Coronary artery (tissue), 2 donors: ENCODE data around the gene SLC22A23.
A peak's percentile ranks its signal among the peaks of the same experiment; 100 is the strongest.

Source experiments
- DNase-seq: peaks from one replicate; pipeline ENCODE4 v3.0.0-alpha.2; 2017; ENCODE audit warnings: low spot score
- H3K27ac ChIP-seq, 2 donors: fragments of 200-600 bp; sonication (generic); one replicate each; pipeline ENCODE4 v1.5.1; 2016 to 2019
- H3K4me3 ChIP-seq: fragments of 200-600 bp; sonication (generic); 2 replicates; pipeline ENCODE4 v1.5.1; 2016; ENCODE audit warnings: mild to moderate bottlenecking, moderate library complexity
- TF ChIP-seq, protein P1 (sequence below): fragments of 200-600 bp; sonication (generic); IDR thresholded peaks from one replicate; pipeline ENCODE4 v1.5.1; 2019; ENCODE audit warnings: antibody characterized with exemption

SLC22A23 gene

DNA sequence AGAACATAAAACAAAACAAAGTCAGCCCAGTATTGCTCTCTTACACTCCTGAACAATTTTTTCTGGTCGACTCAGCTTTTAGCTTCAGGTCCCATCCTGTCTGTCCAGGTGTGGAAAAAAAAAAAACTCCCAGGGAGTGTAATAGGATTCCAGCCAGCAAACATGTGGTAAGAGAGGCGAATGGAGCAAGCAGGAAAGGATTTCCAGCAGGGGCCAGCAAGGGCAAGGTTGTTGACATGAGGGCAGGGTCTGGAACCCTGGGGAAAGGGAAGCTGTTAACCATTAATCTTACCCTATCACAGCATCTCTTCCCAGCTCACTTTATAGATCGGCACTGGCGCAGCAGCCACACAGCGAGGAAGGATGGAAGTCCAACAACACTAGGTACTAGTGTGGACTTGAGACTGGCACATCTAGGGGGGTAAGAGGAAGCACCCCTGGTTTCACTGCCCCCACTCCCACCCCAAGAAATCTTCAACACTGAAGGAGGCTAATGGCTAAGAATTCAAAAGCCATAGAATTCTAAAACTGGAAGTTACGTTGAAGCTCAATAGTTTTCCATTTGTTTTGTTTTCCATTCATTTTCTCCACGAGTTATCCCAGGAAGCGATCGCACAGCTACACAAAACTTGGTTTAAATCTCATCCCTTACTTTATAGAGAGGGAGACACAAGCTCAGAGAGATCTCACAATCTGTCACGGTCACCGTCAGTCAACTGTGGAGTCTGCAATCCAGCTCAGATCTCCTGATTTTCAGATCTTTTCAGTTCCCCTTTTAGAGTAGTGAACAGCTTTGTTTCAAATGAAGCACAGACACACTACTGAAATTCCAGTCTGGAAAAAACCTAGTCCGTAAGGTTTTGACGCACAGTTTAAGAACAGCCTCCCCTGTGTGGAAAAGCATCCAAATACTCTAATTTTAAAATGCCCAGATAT, 53.3 kb downstream of the SLC22A23 start:
- H3K27ac ChIP-seq, result no peak overlapping the region
- DNase-seq, result peak; percentile 40
- no peak overlapping the region for H3K4me3 ChIP-seq
- TF ChIP-seq, protein P1, sequence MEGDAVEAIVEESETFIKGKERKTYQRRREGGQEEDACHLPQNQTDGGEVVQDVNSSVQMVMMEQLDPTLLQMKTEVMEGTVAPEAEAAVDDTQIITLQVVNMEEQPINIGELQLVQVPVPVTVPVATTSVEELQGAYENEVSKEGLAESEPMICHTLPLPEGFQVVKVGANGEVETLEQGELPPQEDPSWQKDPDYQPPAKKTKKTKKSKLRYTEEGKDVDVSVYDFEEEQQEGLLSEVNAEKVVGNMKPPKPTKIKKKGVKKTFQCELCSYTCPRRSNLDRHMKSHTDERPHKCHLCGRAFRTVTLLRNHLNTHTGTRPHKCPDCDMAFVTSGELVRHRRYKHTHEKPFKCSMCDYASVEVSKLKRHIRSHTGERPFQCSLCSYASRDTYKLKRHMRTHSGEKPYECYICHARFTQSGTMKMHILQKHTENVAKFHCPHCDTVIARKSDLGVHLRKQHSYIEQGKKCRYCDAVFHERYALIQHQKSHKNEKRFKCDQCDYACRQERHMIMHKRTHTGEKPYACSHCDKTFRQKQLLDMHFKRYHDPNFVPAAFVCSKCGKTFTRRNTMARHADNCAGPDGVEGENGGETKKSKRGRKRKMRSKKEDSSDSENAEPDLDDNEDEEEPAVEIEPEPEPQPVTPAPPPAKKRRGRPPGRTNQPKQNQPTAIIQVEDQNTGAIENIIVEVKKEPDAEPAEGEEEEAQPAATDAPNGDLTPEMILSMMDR, result no peak

DNA sequence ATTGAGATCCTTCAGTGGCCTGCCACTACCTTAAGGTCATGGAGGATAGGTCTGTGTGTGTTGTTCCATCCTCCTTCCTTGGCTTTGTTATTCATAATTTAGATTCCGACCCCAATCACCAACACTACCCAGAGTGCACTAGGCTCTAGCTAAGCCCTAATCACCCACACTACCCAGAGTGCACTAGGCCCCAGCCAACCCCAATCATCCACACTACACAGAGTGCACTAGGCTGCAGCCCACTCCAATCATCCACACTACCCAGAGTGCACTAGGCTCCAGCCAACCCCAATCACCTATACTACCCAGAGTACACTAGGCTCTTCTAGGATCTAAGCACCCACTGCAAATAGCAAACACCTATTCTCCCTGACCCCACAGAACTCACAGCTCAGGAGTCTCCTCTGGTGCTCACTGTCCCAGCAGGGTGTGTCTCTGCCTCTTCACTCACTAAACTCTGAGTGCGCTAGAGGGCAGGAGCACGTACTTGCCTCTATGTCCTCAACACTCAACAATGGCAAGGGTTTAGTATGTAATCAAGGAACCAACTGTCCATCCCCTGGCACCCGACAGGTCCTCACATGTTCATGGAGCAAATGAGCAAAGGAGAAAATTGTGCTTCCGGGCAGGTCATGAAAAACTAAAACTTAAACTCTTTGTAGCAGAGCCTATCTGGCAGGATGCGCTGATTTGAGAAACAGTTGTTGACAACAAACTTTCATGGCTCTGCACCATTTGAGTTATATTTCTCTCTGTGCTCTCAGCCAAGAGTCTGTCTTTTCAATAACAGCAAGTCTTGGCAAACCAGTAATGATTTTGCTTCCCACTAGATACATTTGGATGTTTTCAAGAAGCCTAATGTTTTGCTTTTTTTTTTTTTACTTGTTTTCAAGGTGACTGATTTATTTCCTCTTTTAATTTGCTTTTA, 54.3 kb downstream of the SLC22A23 start:
- DNase-seq, result no peak
- Histone ChIP-seq H3K4me3 (no peak overlapping the region), H3K27ac (no peak overlapping the region)
- TF ChIP-seq, protein P1, result no peak

DNA sequence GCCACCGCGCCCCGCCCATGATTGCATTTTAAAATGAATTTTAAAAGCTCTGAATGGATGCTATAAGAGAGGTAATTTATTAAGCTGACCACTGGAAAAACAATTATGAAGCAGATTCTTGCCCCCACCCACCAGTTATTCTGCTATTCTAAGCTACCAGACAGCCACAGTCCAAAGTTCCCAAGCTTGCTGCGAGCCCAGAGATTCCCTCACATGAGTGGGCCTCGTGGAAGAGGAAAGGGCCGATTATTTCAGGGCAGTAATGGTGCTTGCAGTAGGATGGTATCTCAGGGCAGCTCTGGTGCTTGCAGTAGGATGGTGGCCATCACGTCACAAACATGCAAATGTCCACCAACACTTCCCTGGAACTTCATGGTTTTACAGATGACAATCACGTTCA, 56.7 kb downstream of the SLC22A23 start:
- TF ChIP-seq, protein P1, result no peak
- no peak for DNase-seq
- H3K4me3 ChIP-seq, result no peak overlapping the region
- H3K27ac ChIP-seq, result no peak overlapping the region

DNA sequence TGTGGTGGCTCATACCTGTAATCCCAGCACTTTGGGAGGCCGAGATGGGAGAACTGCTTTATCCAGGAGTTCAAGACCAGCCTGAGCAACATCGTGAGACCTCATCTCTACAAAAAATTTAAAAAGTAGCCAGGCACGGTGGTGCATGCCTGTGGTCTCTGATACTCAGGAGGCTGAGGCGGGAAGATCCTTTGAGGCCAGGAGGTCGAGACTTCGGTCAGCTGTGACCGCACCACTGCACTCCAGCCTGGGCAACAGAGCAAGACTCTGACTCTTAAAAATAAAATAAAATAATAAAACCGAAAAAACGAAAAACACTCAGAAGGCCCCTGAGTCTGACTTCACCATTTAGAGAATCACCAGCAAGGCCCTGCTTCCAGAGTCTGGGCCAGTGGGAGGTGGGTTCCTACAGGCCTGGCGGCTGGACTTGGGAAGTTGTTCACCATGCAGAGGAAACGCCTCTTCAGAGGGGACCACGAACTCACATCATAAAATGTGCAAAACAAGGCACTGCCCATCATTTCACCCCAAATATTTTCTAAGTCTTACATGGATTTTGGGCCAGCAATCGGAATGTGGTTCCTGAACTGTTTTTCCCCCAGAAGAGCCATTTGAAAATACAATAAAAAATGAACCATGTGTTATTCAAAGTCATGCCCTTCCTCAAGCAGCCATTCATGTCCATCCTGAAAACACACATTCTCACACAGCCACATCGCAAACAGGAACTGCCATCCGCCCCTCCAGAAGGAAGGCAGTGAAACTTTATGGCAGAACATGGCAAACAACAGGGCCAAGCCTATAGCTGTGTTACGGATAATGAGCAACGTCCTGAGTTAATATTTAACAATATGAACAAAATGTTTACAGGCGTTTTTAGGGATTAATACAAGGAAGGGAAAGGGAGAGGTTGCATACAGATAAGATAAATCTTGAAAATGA, 57.8 kb downstream of the SLC22A23 start:
- TF ChIP-seq, protein P1, result no peak
- Histone ChIP-seq H3K4me3 (no peak overlapping the region), H3K27ac (no peak overlapping the region)
- peak; percentile 70 for DNase-seq

- TF ChIP-seq, protein P1, result no peak
- H3K4me3 ChIP-seq, result no peak overlapping the region
- H3K27ac ChIP-seq, result peak overlapping the region in 1 of 2 donors; percentile 38
- no peak for DNase-seq
Measured at GRCh38 chr6:3398165-3398562, 58.7 kb downstream of the SLC22A23 start.
